ENCODE results near the gene TCTN3. TPM values are rescaled to one million over a fixed set of nuclear protein-coding genes. Genes with fewer than 3 reads are reported as not detected.

Gene TCTN3
- total RNA-seq, 4 donors from 2014 or later = 15.4 to 23.5 (median 21.8) TPM

DNA sequence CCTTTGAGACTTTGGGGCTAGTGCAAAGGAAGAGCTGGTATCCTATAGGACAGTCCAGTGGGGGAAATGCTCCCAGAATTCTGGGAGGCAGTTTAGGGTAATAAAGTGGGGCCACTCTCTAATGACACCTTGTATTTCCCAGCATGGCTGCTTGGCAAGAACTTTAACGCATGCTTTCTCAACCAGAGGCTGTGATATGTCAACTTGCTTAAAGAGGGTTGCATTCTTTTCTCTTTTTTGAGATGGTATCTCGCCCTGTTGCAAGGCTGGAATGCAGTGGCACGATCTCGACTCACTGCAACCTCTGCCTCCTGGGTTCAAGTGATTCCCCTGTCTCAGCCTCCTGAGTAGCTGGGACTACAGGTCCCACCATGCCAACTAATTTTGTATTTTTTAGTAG, 75.6 kb downstream of the TCTN3 start:
- no peak for DNase-seq (ENCODE audit: extremely low spot score)
- peaks cover 26 to 76% (median 62%) of the 10 kb centered on the region in 4 donors for H3K36me3 ChIP-seq
- H3K27ac ChIP-seq (replicated peaks in 1 of 4) = no peak overlapping the region
- TF ChIP-seq, protein P1, sequence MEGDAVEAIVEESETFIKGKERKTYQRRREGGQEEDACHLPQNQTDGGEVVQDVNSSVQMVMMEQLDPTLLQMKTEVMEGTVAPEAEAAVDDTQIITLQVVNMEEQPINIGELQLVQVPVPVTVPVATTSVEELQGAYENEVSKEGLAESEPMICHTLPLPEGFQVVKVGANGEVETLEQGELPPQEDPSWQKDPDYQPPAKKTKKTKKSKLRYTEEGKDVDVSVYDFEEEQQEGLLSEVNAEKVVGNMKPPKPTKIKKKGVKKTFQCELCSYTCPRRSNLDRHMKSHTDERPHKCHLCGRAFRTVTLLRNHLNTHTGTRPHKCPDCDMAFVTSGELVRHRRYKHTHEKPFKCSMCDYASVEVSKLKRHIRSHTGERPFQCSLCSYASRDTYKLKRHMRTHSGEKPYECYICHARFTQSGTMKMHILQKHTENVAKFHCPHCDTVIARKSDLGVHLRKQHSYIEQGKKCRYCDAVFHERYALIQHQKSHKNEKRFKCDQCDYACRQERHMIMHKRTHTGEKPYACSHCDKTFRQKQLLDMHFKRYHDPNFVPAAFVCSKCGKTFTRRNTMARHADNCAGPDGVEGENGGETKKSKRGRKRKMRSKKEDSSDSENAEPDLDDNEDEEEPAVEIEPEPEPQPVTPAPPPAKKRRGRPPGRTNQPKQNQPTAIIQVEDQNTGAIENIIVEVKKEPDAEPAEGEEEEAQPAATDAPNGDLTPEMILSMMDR (IDR thresholded peaks at IDR 0.05) = no peak
- TF ChIP-seq EP300 (IDR thresholded peaks at IDR 0.05) (no peak), POLR2AphosphoS5 (IDR thresholded peaks at IDR 0.05) (no peak), POLR2A (IDR thresholded peaks at IDR 0.05; ENCODE audit: low read depth) (no peak)
- H3K4me1 ChIP-seq = peaks cover 0 to 5% (median 2%) of the 10 kb centered on the region in 4 donors
- H3K4me3 ChIP-seq = no peak overlapping the region
- WGBS = 95% methylated on average over 4 of the region's 4 CpGs
- intact Hi-C loops (cut with DNase I) = no loop called here
- no peaks in the 10 kb centered on the region for H3K9me3 ChIP-seq
- no peaks in the 10 kb centered on the region for H3K27me3 ChIP-seq

DNA sequence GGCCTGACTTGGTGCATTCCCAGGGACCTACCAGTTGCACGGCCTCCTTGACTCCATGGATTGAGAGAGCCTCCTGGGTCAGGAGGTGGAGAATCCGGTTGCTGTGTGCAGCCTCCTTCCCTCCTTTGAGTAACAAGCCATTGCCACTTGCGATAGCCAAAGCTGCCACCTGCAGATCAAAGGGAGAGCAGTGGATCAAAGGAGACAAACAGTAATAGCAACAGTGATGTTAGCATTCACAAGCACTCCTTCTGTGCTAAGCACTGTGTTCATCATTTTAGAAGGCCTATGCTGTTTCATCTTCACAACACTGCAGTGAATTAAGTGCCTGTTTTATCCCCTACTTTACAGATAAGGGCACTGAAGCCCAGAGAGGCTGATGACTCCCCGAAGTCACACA, 77.3 kb downstream of the TCTN3 start:
- Histone ChIP-seq H3K4me3 (no peak overlapping the region), H3K4me1 (peaks cover 0 to 5% (median 2%) of the 10 kb centered on the region in 4 donors), H3K9me3 (no peaks in the 10 kb centered on the region), H3K27ac (replicated peaks in 1 of 4) (no peak overlapping the region), H3K36me3 (peaks cover 34 to 92% (median 71%) of the 10 kb centered on the region in 4 donors), H3K27me3 (no peaks in the 10 kb centered on the region)
- TF ChIP-seq EP300 (IDR thresholded peaks at IDR 0.05) (no peak), POLR2AphosphoS5 (IDR thresholded peaks at IDR 0.05) (no peak), POLR2A (IDR thresholded peaks at IDR 0.05; ENCODE audit: low read depth) (no peak)
- TF ChIP-seq, protein P1 (IDR thresholded peaks at IDR 0.05) = no peak
- intact Hi-C loops (cut with DNase I) = no loop called here
- 78% methylated on average over 4 of the region's 4 CpGs for WGBS
- DNase-seq (ENCODE audit: extremely low spot score) = no peak

Other genes with a start within 250 kb of the TCTN3 start
- gene SORBS1, start 132.6 kb downstream of the TCTN3 start, total RNA-seq = 1,000 to 10,000 TPM; 1,569 to 2,231 (median 1,854) TPM
- 10 to 100 TPM; 13.7 to 27.7 (median 21.8) TPM for gene ALDH18A1, start 37.2 kb downstream of the TCTN3 start, total RNA-seq
- gene ENTPD1, start 62.2 kb upstream of the TCTN3 start, total RNA-seq = 10 to 100 TPM; 27.3 to 33.4 (median 31.4) TPM
- 1 to 10 TPM; 1.2 to 2.9 (median 1.8) TPM for gene CC2D2B, start 214.0 kb upstream of the TCTN3 start, total RNA-seq